Hepatocyte (in vitro differentiated cells): ENCODE results near the gene AVEN. TPM values are rescaled to one million over a fixed set of nuclear protein-coding genes. Genes with fewer than 3 reads are reported as not detected.

Experiments
- DNase-seq: peaks from one replicate; pipeline ENCODE4 v3.0.0-alpha.2; 2016; ENCODE audit warnings: low spot score
- H2AFZ ChIP-seq: fragments of 200-600 bp; sonication (generic); 2 replicates; pipeline ENCODE4 v1.6.0; 2016; ENCODE audit warnings: antibody characterized with exemption, mild to moderate bottlenecking
- H3K27ac ChIP-seq: fragments of 200-600 bp; sonication (generic); 2 replicates; pipeline ENCODE4 v1.5.1; 2016; ENCODE audit warnings: mild to moderate bottlenecking
- H3K27me3 ChIP-seq: fragments of 200-600 bp; sonication (generic); 2 replicates; pipeline ENCODE4 v1.6.1; 2016
- H3K36me3 ChIP-seq: fragments of 200-600 bp; sonication (generic); replicated peaks from 2 replicates; pipeline ENCODE4 v1.5.1; 2016; ENCODE audit warnings: low read depth; ENCODE audit not compliant: insufficient read depth
- H3K4me1 ChIP-seq: fragments of 200-600 bp; sonication (generic); 2 replicates; pipeline ENCODE4 v1.5.1; 2016; ENCODE audit warnings: mild to moderate bottlenecking, moderate library complexity; ENCODE audit not compliant: insufficient read depth
- H3K4me2 ChIP-seq: fragments of 200-600 bp; sonication (generic); 2 replicates; pipeline ENCODE4 v1.6.0; 2016
- H3K4me3 ChIP-seq: fragments of 200-600 bp; sonication (generic); 2 replicates; pipeline ENCODE4 v1.5.1; 2016; ENCODE audit warnings: mild to moderate bottlenecking
- H3K79me2 ChIP-seq: fragments of 200-600 bp; sonication (generic); 2 replicates; pipeline ENCODE4 v1.6.0; 2017; ENCODE audit warnings: mild to moderate bottlenecking
- H3K9me2 ChIP-seq: fragments of 200-600 bp; sonication (generic); replicated peaks from 2 replicates; pipeline ENCODE4 v1.6.0; 2017; ENCODE audit warnings: mild to moderate bottlenecking; ENCODE audit not compliant: insufficient read depth
- H3K9me3 ChIP-seq: fragments of 200-600 bp; sonication (generic); 2 replicates; pipeline ENCODE4 v1.5.1; 2016; ENCODE audit warnings: low read depth, mild to moderate bottlenecking
- H4K20me1 ChIP-seq: fragments of 200-600 bp; sonication (generic); 2 replicates; pipeline ENCODE4 v1.6.0; 2016; ENCODE audit warnings: mild to moderate bottlenecking; ENCODE audit not compliant: insufficient read depth, poor library complexity, severe bottlenecking
- CTCF ChIP-seq: fragments of 200-600 bp; sonication (generic); IDR thresholded peaks from 2 replicates; pipeline ENCODE4 v1.5.1; 2016; ENCODE audit warnings: antibody characterized with exemption, mild to moderate bottlenecking; ENCODE audit not compliant: poor library complexity
- EZH2 ChIP-seq: fragments of 200-600 bp; sonication (generic); IDR thresholded peaks from 2 replicates; pipeline ENCODE4 v1.6.1; 2016; ENCODE audit warnings: antibody characterized with exemption, mild to moderate bottlenecking, borderline replicate concordance
- EZH2phosphoT487 ChIP-seq: fragments of 200-600 bp; sonication (generic); IDR thresholded peaks from one replicate; pipeline ENCODE4 v1.6.1; 2018; ENCODE audit warnings: antibody characterized with exemption, mild to moderate bottlenecking, low read depth, moderate library complexity; ENCODE audit not compliant: unreplicated experiment, severe bottlenecking
- WGBS: methylation state at CpG from one replicate; pipeline ENCODE4 v1.1.6; 2016; ENCODE audit warnings: low lambda C conversion rate; ENCODE audit errors: missing lambda C conversion rate; 5-methylcytosine and 5-hydroxymethylcytosine counted together
- polyA plus RNA-seq: library from polyadenylated mRNA; unstranded; fragments of >200 nt; fragmentation: Nextera tagmentation; extraction: Ambion mirVana; gene quantifications from 2 replicates; pipeline ENCODE4 v1.2.1, GENCODE V29; 2016
- total RNA-seq: library from RNA; depleted of rRNA; stranded (reverse); fragments of >200 nt; gene quantifications from 2 replicates; pipeline ENCODE4 v1.2.3, GENCODE V29; 2014

Gene AVEN
- total and polyA plus RNA-seq, 2 experiments from 2014 or later = 14.8 to 16.4 TPM

- Histone ChIP-seq H3K27me3 (no peaks in the 10 kb centered on the region), H3K27ac (no peak overlapping the region), H4K20me1 (no peaks in the 10 kb centered on the region), H3K4me3 (no peak overlapping the region), H3K79me2 (peaks cover 3% of the 10 kb centered on the region), H3K9me2 (no peaks in the 10 kb centered on the region), H3K36me3 (no peaks in the 10 kb centered on the region), H3K4me1 (peaks cover 6% of the 10 kb centered on the region), H2AFZ (no peak overlapping the region), H3K9me3 (no peaks in the 10 kb centered on the region), H3K4me2 (no peak overlapping the region)
- DNase-seq = no peak
- TF ChIP-seq CTCF = no peak
- TF ChIP-seq EZH2phosphoT487 = no peak
- no peak for TF ChIP-seq EZH2
- 57% methylated on average over 3 of the region's 3 CpGs for WGBS
These were observed 11.4 kb downstream of the AVEN start for GRCh38 chr15:34027606-34028005.

- no peaks in the 10 kb centered on the region for H3K9me3 ChIP-seq
- no peak for DNase-seq
- no peaks in the 10 kb centered on the region for H3K79me2 ChIP-seq
- 98% methylated on average over 3 of the region's 3 CpGs for WGBS
- H3K27me3 ChIP-seq = no peaks in the 10 kb centered on the region
- no peak for TF ChIP-seq CTCF
- TF ChIP-seq EZH2 = no peak
- TF ChIP-seq EZH2phosphoT487 = no peak
- no peaks in the 10 kb centered on the region for H3K36me3 ChIP-seq
- H4K20me1 ChIP-seq = no peaks in the 10 kb centered on the region
- no peak overlapping the region for H3K4me3 ChIP-seq
- no peak overlapping the region for H3K4me2 ChIP-seq
- no peak overlapping the region for H2AFZ ChIP-seq
- no peaks in the 10 kb centered on the region for H3K9me2 ChIP-seq
- no peak overlapping the region for H3K27ac ChIP-seq
- H3K4me1 ChIP-seq = peaks cover 6% of the 10 kb centered on the region
These were observed 13.8 kb downstream of the AVEN start for GRCh38 chr15:34025252-34025651.

GRCh38 chr15:34023907-34024306 lies 15.1 kb downstream of the AVEN start:
- Histone ChIP-seq H4K20me1 (no peaks in the 10 kb centered on the region), H3K9me2 (no peaks in the 10 kb centered on the region), H3K36me3 (no peaks in the 10 kb centered on the region), H3K79me2 (no peaks in the 10 kb centered on the region), H3K27me3 (no peaks in the 10 kb centered on the region), H3K27ac (no peak overlapping the region), H3K4me3 (no peak overlapping the region), H3K4me2 (no peak overlapping the region), H3K9me3 (no peaks in the 10 kb centered on the region), H2AFZ (no peak overlapping the region), H3K4me1 (peaks cover 6% of the 10 kb centered on the region)
- 40% methylated on average over 1 of the region's 1 CpG for WGBS
- no peak for DNase-seq
- no peak for TF ChIP-seq EZH2
- no peak for TF ChIP-seq EZH2phosphoT487
- TF ChIP-seq CTCF = no peak
